ENCODE measurements around the gene MYB. TPM values are rescaled to one million over a fixed set of nuclear protein-coding genes. Genes with fewer than 3 reads are reported as not detected.

MYB gene
- total and polyA plus RNA-seq, 2 donors (not counting 1 experiment from before 2014, with no cell fraction given), result under 0.01 to 0.16 TPM

- Histone ChIP-seq H3K4me1 (ENCODE audit: control insufficient read depth, extremely low read depth, insufficient read depth, low read length) (no peaks in the 10 kb centered on the region), H3K79me2 (ENCODE audit: control insufficient read depth, insufficient read depth, low read length) (no peaks in the 10 kb centered on the region), H3K9me3 (ENCODE audit: control insufficient read depth, insufficient read depth, low read depth, low read length) (no peaks in the 10 kb centered on the region), H3K4me3 (replicated peaks in 1 of 4; ENCODE audit: control extremely low read depth in 1 of 4, insufficient read depth in 1 of 4, low read depth in 3 of 4, low read length in 4 of 4) (no peak overlapping the region), H3K4me2 (ENCODE audit: extremely low read depth, insufficient read depth, low read length) (no peak overlapping the region), H2AFZ (ENCODE audit: low read length) (no peak overlapping the region), H3K27ac (ENCODE audit: insufficient read depth, low read length) (no peak overlapping the region), H4K20me1 (ENCODE audit: control insufficient read depth, extremely low read depth, insufficient read depth, low read length) (no peaks in the 10 kb centered on the region), H3K36me3 (ENCODE audit: control insufficient read depth, insufficient read depth, low read length) (no peaks in the 10 kb centered on the region), H3K27me3 (ENCODE audit: control insufficient read depth, insufficient read depth, low read length) (no peaks in the 10 kb centered on the region), H3K9ac (ENCODE audit: insufficient read depth, low read length) (no peak overlapping the region)
- DNase-seq (ENCODE audit: low read depth in 2 of 2), result no peak
- no peak for TF ChIP-seq CTCF (conservative IDR thresholded peaks at IDR 0.05 in 1 of 2, IDR thresholded peaks at IDR 0.05 in 1 of 2; ENCODE audit: low read depth in 1 of 2, low read length in 2 of 2)
- no peak for TF ChIP-seq EZH2 (IDR thresholded peaks at IDR 0.05; ENCODE audit: low read length, missing control alignments)
Observed at GRCh38 chr6:135258970-135259369, 77.9 kb downstream of the MYB start.

- H3K9me3 ChIP-seq (ENCODE audit: control insufficient read depth, insufficient read depth, low read depth, low read length), result no peaks in the 10 kb centered on the region
- no peak overlapping the region for H3K4me3 ChIP-seq (replicated peaks in 1 of 4; ENCODE audit: control extremely low read depth in 1 of 4, insufficient read depth in 1 of 4, low read depth in 3 of 4, low read length in 4 of 4)
- H3K79me2 ChIP-seq (ENCODE audit: control insufficient read depth, insufficient read depth, low read length), result no peaks in the 10 kb centered on the region
- no peaks in the 10 kb centered on the region for H4K20me1 ChIP-seq (ENCODE audit: control insufficient read depth, extremely low read depth, insufficient read depth, low read length)
- no peak overlapping the region for H3K4me2 ChIP-seq (ENCODE audit: extremely low read depth, insufficient read depth, low read length)
- no peak for TF ChIP-seq CTCF (conservative IDR thresholded peaks at IDR 0.05 in 1 of 2, IDR thresholded peaks at IDR 0.05 in 1 of 2; ENCODE audit: low read depth in 1 of 2, low read length in 2 of 2)
- TF ChIP-seq EZH2 (IDR thresholded peaks at IDR 0.05; ENCODE audit: low read length, missing control alignments), result no peak
- H3K27ac ChIP-seq (ENCODE audit: insufficient read depth, low read length), result no peak overlapping the region
- H3K27me3 ChIP-seq (ENCODE audit: control insufficient read depth, insufficient read depth, low read length), result no peaks in the 10 kb centered on the region
- no peaks in the 10 kb centered on the region for H3K4me1 ChIP-seq (ENCODE audit: control insufficient read depth, extremely low read depth, insufficient read depth, low read length)
- H3K36me3 ChIP-seq (ENCODE audit: control insufficient read depth, insufficient read depth, low read length), result no peaks in the 10 kb centered on the region
- DNase-seq (ENCODE audit: low read depth in 2 of 2), result no peak
- no peak overlapping the region for H2AFZ ChIP-seq (ENCODE audit: low read length)
- no peak overlapping the region for H3K9ac ChIP-seq (ENCODE audit: insufficient read depth, low read length)
Observed at GRCh38 chr6:135260612-135261011, 79.5 kb downstream of the MYB start.

- no peak for TF ChIP-seq EZH2 (IDR thresholded peaks at IDR 0.05; ENCODE audit: low read length, missing control alignments)
- no peak for TF ChIP-seq CTCF (conservative IDR thresholded peaks at IDR 0.05 in 1 of 2, IDR thresholded peaks at IDR 0.05 in 1 of 2; ENCODE audit: low read depth in 1 of 2, low read length in 2 of 2)
Observed at GRCh38 chr6:135261872-135262725, 81.0 kb downstream of the MYB start.

More at GRCh38 chr6:135261872-135262725, 81.0 kb downstream of the MYB start:
- Histone ChIP-seq H3K4me1 (ENCODE audit: control insufficient read depth, extremely low read depth, insufficient read depth, low read length) (no peaks in the 10 kb centered on the region), H3K4me2 (ENCODE audit: extremely low read depth, insufficient read depth, low read length) (no peak overlapping the region), H4K20me1 (ENCODE audit: control insufficient read depth, extremely low read depth, insufficient read depth, low read length) (no peaks in the 10 kb centered on the region), H3K36me3 (ENCODE audit: control insufficient read depth, insufficient read depth, low read length) (no peaks in the 10 kb centered on the region), H3K79me2 (ENCODE audit: control insufficient read depth, insufficient read depth, low read length) (no peaks in the 10 kb centered on the region), H3K9me3 (ENCODE audit: control insufficient read depth, insufficient read depth, low read depth, low read length) (no peaks in the 10 kb centered on the region), H2AFZ (ENCODE audit: low read length) (no peak overlapping the region), H3K27me3 (ENCODE audit: control insufficient read depth, insufficient read depth, low read length) (no peaks in the 10 kb centered on the region), H3K27ac (ENCODE audit: insufficient read depth, low read length) (no peak overlapping the region), H3K4me3 (replicated peaks in 1 of 4; ENCODE audit: control extremely low read depth in 1 of 4, insufficient read depth in 1 of 4, low read depth in 3 of 4, low read length in 4 of 4) (no peak overlapping the region), H3K9ac (ENCODE audit: insufficient read depth, low read length) (no peak overlapping the region)
- no peak for DNase-seq (ENCODE audit: low read depth in 2 of 2)

Measured in fibroblast of lung (primary cell).